AG20443 (cell line): ENCODE measurements around the gene WDR36.

ENCODE experiments used
- DNase-seq: peaks from one replicate; pipeline ENCODE4 v3.0.0; 2012; ENCODE audit warnings: low spot score, mixed read lengths

The WDR36 gene

GRCh38 chr5:111092062-111092853, at the start of gene WDR36:
WDR36 (plus strand) TSS chr5:111092348; CDS start chr5:111092457, 109 bp downstream.
- peak; percentile 92 for DNase-seq

- DNase-seq = no peak
Observed at GRCh38 chr5:111043712-111044506, 48.2 kb upstream of the WDR36 start.

GRCh38 chr5:111058064-111058463, 34.1 kb upstream of the WDR36 start:
- no peak for DNase-seq

GRCh38 chr5:111060169-111060568, 32.0 kb upstream of the WDR36 start:
- no peak for DNase-seq

GRCh38 chr5:111061618-111062017, 30.5 kb upstream of the WDR36 start:
- no peak for DNase-seq

- no peak for DNase-seq
Observed at GRCh38 chr5:111063709-111064322, 28.3 kb upstream of the WDR36 start.

- DNase-seq = no peak
Observed at GRCh38 chr5:111066261-111066938, 25.7 kb upstream of the WDR36 start.

- no peak for DNase-seq
Observed at GRCh38 chr5:111068213-111068612, 23.9 kb upstream of the WDR36 start.

GRCh38 chr5:111069839-111070238, 22.3 kb upstream of the WDR36 start:
- peak; percentile 16 for DNase-seq

GRCh38 chr5:111070272-111071134, 21.6 kb upstream of the WDR36 start:
- DNase-seq = peak; percentile 65

- no peak for DNase-seq
Observed at GRCh38 chr5:111071413-111071812, 20.7 kb upstream of the WDR36 start, which contains the start of gene TSLP. TSLP (plus strand) TSS chr5:111071713; CDS start chr5:111071891, 178 bp downstream.

GRCh38 chr5:111072949-111073682, 19.0 kb upstream of the WDR36 start:
- DNase-seq = peak; percentile 38

GRCh38 chr5:111074244-111074643, 17.9 kb upstream of the WDR36 start:
- DNase-seq = no peak

- DNase-seq = peak; percentile 69
Observed at GRCh38 chr5:111075520-111075919, 16.6 kb upstream of the WDR36 start.

GRCh38 chr5:111076091-111076490, 16.1 kb upstream of the WDR36 start:
- no peak for DNase-seq

- DNase-seq = no peak
Observed at GRCh38 chr5:111077678-111078077, 14.5 kb upstream of the WDR36 start.

GRCh38 chr5:111079846-111080245, 12.3 kb upstream of the WDR36 start:
- DNase-seq = no peak

- DNase-seq = no peak
Observed at GRCh38 chr5:111083323-111083722, 8.8 kb upstream of the WDR36 start.

- no peak for DNase-seq
Observed at GRCh38 chr5:111095982-111096381, 3.8 kb downstream of the WDR36 start.

- DNase-seq = no peak
Observed at GRCh38 chr5:111099058-111099778, 7.1 kb downstream of the WDR36 start.
